GM20000 (cell line): ENCODE data around the gene FAM171A1.

Source experiments
- DNase-seq: peaks from one replicate; pipeline ENCODE4 v3.0.0; 2012; ENCODE audit warnings: low spot score
- CTCF ChIP-seq: IDR thresholded peaks from 2 replicates; pipeline ENCODE4 v1.5.1; 2012; ENCODE audit warnings: mild to moderate bottlenecking, control low read depth; ENCODE audit errors: extremely low read depth, missing control alignments

The FAM171A1 gene

GRCh38 chr10:15237351-15237750 lies 133.7 kb downstream of the FAM171A1 start:
- no peak for DNase-seq
- TF ChIP-seq CTCF, result no peak

GRCh38 chr10:15236340-15236739 lies 134.7 kb downstream of the FAM171A1 start:
- DNase-seq, result no peak
- no peak for TF ChIP-seq CTCF

GRCh38 chr10:15232279-15232678 lies 138.8 kb downstream of the FAM171A1 start:
- no peak for DNase-seq
- TF ChIP-seq CTCF, result no peak

- TF ChIP-seq CTCF, result no peak
- DNase-seq, result no peak
Observed at GRCh38 chr10:15231426-15231825, 139.7 kb downstream of the FAM171A1 start.

- TF ChIP-seq CTCF, result no peak
- no peak for DNase-seq
Observed at GRCh38 chr10:15230257-15230656, 140.8 kb downstream of the FAM171A1 start.

- no peak for TF ChIP-seq CTCF
- no peak for DNase-seq
Observed at GRCh38 chr10:15229268-15229667, 141.8 kb downstream of the FAM171A1 start.

- DNase-seq, result no peak
- no peak for TF ChIP-seq CTCF
Observed at GRCh38 chr10:15228426-15228825, 142.7 kb downstream of the FAM171A1 start.
